AG04449 (cell line): ENCODE data around the gene SNRNP200.

Experiments
- CTCF ChIA-PET: fragments of 350-600 bp; formaldehyde crosslinking; extraction: SDS; loops from one replicate; lab custom pipeline; 2021; ENCODE audit warnings: antibody characterized with exemption; lab: Yijun Ruan, JAX
- POLR2A ChIA-PET: fragments of 400-600, 350-600 bp; formaldehyde crosslinking; extraction: SDS; loops from one replicate; lab custom pipeline; 2020; ENCODE audit warnings: antibody characterized with exemption, inconsistent platforms; lab: Yijun Ruan, JAX
- DNase-seq: peaks from one replicate; pipeline ENCODE4 v3.0.0-alpha.2; 2010; ENCODE audit warnings: low read depth, low spot score
- H3K4me3 ChIP-seq: 2 replicates; pipeline ENCODE4 v1.5.1; 2011; ENCODE audit warnings: low read depth, mild to moderate bottlenecking, control low read depth, low read length
- TF ChIP-seq, protein P1 (sequence below): IDR thresholded peaks from one replicate; pipeline ENCODE4 v1.5.1; 2011; ENCODE audit warnings: mild to moderate bottlenecking, moderate library complexity, low read length, control low read depth, inconsistent platforms; ENCODE audit not compliant: insufficient read depth; ENCODE audit errors: missing control alignments

SNRNP200 gene

GRCh38 chr2:96336104-96336775 is 30.9 kb upstream of the SNRNP200 start:
- H3K4me3 ChIP-seq, result peak overlapping the region; percentile 87
- no peak for DNase-seq
- TF ChIP-seq, protein P1, sequence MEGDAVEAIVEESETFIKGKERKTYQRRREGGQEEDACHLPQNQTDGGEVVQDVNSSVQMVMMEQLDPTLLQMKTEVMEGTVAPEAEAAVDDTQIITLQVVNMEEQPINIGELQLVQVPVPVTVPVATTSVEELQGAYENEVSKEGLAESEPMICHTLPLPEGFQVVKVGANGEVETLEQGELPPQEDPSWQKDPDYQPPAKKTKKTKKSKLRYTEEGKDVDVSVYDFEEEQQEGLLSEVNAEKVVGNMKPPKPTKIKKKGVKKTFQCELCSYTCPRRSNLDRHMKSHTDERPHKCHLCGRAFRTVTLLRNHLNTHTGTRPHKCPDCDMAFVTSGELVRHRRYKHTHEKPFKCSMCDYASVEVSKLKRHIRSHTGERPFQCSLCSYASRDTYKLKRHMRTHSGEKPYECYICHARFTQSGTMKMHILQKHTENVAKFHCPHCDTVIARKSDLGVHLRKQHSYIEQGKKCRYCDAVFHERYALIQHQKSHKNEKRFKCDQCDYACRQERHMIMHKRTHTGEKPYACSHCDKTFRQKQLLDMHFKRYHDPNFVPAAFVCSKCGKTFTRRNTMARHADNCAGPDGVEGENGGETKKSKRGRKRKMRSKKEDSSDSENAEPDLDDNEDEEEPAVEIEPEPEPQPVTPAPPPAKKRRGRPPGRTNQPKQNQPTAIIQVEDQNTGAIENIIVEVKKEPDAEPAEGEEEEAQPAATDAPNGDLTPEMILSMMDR, result no peak
- CTCF ChIA-PET, result interaction anchor here (0.6 to 1.7 kb wide), 5 partner anchors 12 to 1231 kb away, joined by 3 to 4 read pairs (median 3); partner anchors contain the start of gene DUSP2
- POLR2A ChIA-PET, result interaction anchor here (1.3 kb wide), 1 partner anchor 11 kb away, joined by 4 read pairs; the partner anchor contains the start of gene ITPRIPL1

DNA sequence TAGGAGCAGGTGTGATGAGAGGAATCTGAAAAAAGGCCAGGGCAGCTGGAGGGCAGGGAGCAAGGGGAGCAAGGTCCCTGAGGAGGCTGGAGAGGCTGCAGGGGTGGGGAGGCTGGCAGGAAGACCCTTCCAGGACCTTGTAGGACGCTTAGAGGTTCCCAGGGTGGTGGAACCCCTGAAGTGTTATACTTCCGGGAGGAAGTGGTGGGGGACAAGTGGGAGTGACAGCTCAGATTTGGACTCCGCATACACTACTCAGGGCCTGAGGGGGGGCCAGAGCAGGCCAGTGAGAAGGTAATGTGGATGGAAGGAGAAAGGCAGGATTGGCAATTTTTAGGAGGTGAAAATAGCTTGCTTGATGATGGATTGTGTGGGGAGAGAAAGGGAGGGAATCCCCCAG is 28.4 kb upstream of the SNRNP200 start:
- TF ChIP-seq, protein P1, result no peak
- ChIA-PET POLR2A (interaction anchor here (1.3 kb wide), 1 partner anchor 10 kb away, joined by 4 read pairs; no protein-coding TSS in a partner anchor), CTCF (interaction anchor here (1.0 kb wide), 1 partner anchor 16 kb away, joined by 3 read pairs; no protein-coding TSS in a partner anchor)
- no peak for DNase-seq
- no peak overlapping the region for H3K4me3 ChIP-seq

- H3K4me3 ChIP-seq, result no peak overlapping the region
- TF ChIP-seq, protein P1, result no peak
- CTCF ChIA-PET, result no interaction called here
- POLR2A ChIA-PET, result no interaction called here
- peak; percentile 69 for DNase-seq
These were observed 25.1 kb upstream of the SNRNP200 start for GRCh38 chr2:96330407-96330806.

DNA sequence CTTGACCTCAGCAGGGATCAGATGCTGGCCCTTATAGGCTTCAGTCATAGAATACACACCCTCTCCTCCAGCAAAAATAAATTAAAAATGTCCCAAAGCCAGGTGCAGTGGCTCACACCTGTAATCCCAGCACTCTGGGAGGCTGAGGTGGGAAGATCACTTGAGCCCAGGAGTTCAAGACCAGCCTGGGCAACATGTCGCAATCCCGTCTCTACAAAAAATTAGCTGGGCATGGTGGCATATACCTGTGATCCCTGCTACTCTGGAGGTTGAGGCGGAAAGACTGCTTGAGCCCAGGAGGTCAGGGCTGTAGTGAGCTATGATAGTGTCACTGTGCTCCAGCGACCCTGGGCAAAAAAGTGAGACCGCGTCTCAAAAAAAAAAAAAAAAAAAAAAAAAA is 24.5 kb upstream of the SNRNP200 start:
- no peak overlapping the region for H3K4me3 ChIP-seq
- TF ChIP-seq, protein P1, result no peak
- ChIA-PET CTCF (no interaction called here), POLR2A (no interaction called here)
- no peak for DNase-seq

DNA sequence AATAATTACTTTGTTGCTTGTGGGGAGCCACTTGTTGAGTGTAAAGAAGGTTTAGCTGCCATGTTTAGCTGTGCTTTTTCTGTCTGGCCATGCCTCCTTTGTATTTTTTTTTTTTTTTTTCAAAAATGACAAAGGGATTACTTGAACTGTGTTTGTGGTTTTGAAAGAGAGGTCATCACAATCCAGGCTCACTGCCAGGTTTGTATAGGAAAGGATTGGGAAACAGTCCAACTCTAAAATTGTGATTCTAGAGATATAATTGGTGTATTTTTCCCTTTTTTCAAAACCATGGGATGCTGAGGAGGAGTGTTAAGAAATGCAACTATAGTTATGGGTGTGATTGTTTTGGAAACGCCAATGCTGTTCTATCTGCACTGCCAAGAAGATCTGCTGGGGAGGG is 24.1 kb upstream of the SNRNP200 start:
- H3K4me3 ChIP-seq, result no peak overlapping the region
- POLR2A ChIA-PET, result no interaction called here
- TF ChIP-seq, protein P1, result no peak
- DNase-seq, result no peak
- CTCF ChIA-PET, result no interaction called here

DNA sequence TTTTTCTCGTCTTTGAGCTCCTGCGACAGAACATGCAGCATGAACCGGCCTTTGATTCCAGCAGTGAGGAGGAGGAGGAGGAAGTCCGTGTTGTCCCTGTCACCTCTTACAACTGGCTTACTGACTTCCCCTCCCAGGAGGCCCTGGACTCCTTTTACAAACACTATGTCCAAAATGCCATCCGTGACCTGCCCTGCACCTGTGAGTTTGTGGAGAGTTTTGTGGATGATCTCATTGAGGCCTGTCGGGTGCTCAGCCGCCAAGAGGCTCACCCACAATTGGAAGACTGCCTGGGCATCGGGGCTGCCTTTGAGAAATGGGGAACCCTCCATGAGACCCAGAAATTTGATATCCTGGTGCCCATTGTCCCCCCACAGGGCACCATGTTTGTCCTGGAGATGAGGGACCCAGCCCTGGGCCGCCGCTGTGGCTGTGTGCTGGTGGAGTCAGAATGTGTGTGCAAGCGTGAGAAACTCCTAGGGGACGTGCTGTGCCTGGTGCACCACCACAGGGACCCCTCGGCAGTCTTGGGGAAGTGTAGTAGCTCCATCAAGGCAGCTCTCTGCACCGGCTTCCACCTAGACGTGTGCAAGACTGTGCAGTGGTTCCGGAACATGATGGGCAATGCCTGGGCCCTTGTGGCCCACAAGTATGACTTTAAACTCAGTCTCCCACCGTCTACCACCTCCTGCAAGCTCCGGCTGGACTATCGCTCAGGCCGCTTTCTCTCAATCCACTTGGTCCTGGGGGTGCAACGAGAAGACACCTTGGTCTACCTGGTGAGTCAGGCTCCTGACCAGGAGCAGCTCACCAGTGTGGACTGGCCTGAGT is 21.9 kb upstream of the SNRNP200 start:
- ChIA-PET POLR2A (interaction anchor here (1.0 kb wide), 1 partner anchor 8 kb away, joined by 3 read pairs; no protein-coding TSS in a partner anchor), CTCF (interaction anchor here (0.8 kb wide), 1 partner anchor 67 kb away, joined by 3 read pairs; no protein-coding TSS in a partner anchor)
- no peak for DNase-seq
- no peak overlapping the region for H3K4me3 ChIP-seq
- TF ChIP-seq, protein P1, result no peak
